HFFc6 (cell line): Measurements from ENCODE around the gene RGS7. TPM values are rescaled to one million over a fixed set of nuclear protein-coding genes. Genes with fewer than 3 reads are reported as not detected.
A peak's percentile ranks its signal among the peaks of the same experiment; 100 is the strongest.
"Not testable (repeated sequence)": the region's sequence is repeated elsewhere in the genome, so short reads cannot be mapped to it uniquely, and the experiment has no call there.

Experiments used
- DNase-seq: peaks from one replicate; pipeline ENCODE4 v3.0.0-alpha.2; 2018
- H3K27ac Mint-ChIP-seq: 2 replicates; pipeline ENCODE4 v1.8.0; 2020; ENCODE audit warnings: mild to moderate bottlenecking, mixed read lengths
- H3K27me3 Mint-ChIP-seq: 2 replicates; pipeline ENCODE4 v1.8.0; 2021; ENCODE audit warnings: mild to moderate bottlenecking, moderate library complexity, mixed read lengths; ENCODE audit not compliant: insufficient read depth
- H3K36me3 Mint-ChIP-seq: 2 replicates; pipeline ENCODE4 v1.8.0; 2021; ENCODE audit warnings: low read depth, mixed read lengths
- H3K4me1 Mint-ChIP-seq: 2 replicates; pipeline ENCODE4 v1.8.0; 2020; ENCODE audit warnings: low read depth, mixed read lengths
- H3K4me3 Mint-ChIP-seq: 2 replicates; pipeline ENCODE4 v1.8.0; 2020; ENCODE audit warnings: mild to moderate bottlenecking, moderate library complexity, mixed read lengths
- H3K9me3 Mint-ChIP-seq: 2 replicates; pipeline ENCODE4 v1.8.0; 2020; ENCODE audit warnings: mild to moderate bottlenecking, mixed read lengths
- CTCF ChIP-seq: fragments of 200-600 bp; sonication (generic); IDR thresholded peaks from 2 replicates; pipeline ENCODE4 v1.5.0; 2021; ENCODE audit warnings: antibody characterized with exemption, mild to moderate bottlenecking
- microRNA-seq: library from miRNA; unstranded; fragments of <30 nt; microRNA quantifications from one replicate; pipeline ENCODE4, GENCODE V29; 2019
- total RNA-seq, 6 experiments: library from RNA; stranded (reverse); fragmentation: NEBNext Ultra II Directional; extraction: Animal tissue kit (Norgen Biotek cat#: 25700); gene quantifications; 2 replicates in 1 of 6; 3 replicates in 5 of 6; pipeline ENCODE4 v1.2.3, GENCODE V29; 2021

The RGS7 gene
- total RNA-seq, 6 experiments from 2014 or later: 1.5 to 2.4 (median 2.1) TPM

DNA sequence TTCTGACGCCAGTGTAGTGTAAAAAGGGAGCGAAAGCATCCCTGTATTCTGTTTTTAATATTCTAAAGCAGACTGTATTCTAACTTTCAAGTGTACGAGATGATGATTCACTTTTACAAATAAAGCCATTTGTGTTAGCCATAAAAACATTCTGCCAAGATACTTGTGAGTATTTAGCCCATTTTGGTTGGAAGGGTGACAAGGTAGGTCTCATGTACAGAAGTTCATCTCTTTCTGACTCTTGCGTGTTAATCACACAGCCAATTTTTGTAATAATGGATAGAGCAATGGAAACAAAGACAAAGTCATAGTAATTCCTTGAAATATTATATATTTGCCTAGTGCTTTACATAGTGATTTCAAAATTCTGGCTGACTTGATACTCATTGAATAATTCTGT, 619.7 kb downstream of the RGS7 start:
- Mint-ChIP-seq H3K4me3 (no peak overlapping the region), H3K4me1 (peaks cover 65% of the 10 kb centered on the region), H3K27ac (peak overlapping the region; percentile 20; the same call in 1 of the 2 replicates), H3K36me3 (no peaks in the 10 kb centered on the region), H3K9me3 (no peaks in the 10 kb centered on the region), H3K27me3 (no peaks in the 10 kb centered on the region)
- no peak for TF ChIP-seq CTCF
- no peak for DNase-seq

GRCh38 chr1:240734705-240735104, 622.3 kb downstream of the RGS7 start:
- peaks cover 65% of the 10 kb centered on the region for H3K4me1 Mint-ChIP-seq
- DNase-seq, H3K9me3 Mint-ChIP-seq, H3K36me3 Mint-ChIP-seq, H3K27ac Mint-ChIP-seq, H3K4me3 Mint-ChIP-seq, H3K27me3 Mint-ChIP-seq: not testable (repeated sequence)

GRCh38 chr1:240734001-240734400, 623.0 kb downstream of the RGS7 start:
- Mint-ChIP-seq H3K4me3 (no peak overlapping the region), H3K27ac (peak overlapping the region; percentile 71), H3K36me3 (no peaks in the 10 kb centered on the region), H3K27me3 (no peaks in the 10 kb centered on the region), H3K9me3 (no peaks in the 10 kb centered on the region), H3K4me1 (peaks cover 57% of the 10 kb centered on the region)
- DNase-seq: no peak
- no peak for TF ChIP-seq CTCF

GRCh38 chr1:240732390-240732789, 624.6 kb downstream of the RGS7 start:
- DNase-seq: peak; percentile 71
- no peak overlapping the region for H3K27ac Mint-ChIP-seq
- peaks cover 45% of the 10 kb centered on the region for H3K4me1 Mint-ChIP-seq
- H3K36me3 Mint-ChIP-seq: no peaks in the 10 kb centered on the region
- no peaks in the 10 kb centered on the region for H3K9me3 Mint-ChIP-seq
- TF ChIP-seq CTCF: peak; percentile 92
- peaks cover 1% of the 10 kb centered on the region; the same call in 1 of the 2 replicates for H3K27me3 Mint-ChIP-seq
- no peak overlapping the region for H3K4me3 Mint-ChIP-seq

Small RNAs within 50 kb of the gene (microRNA-seq; reads per million reads assigned to microRNA genes)
- gene MIR3123: not detected

Other genes with a start within 250 kb of the RGS7 start
- 100 to 1,000 TPM; 107 to 137 (median 123) TPM for gene FH, start 162.6 kb upstream of the RGS7 start, total RNA-seq
- gene KMO, start 175.2 kb upstream of the RGS7 start, total RNA-seq: not detected